GM18519 (cell line): ENCODE measurements around the gene SLC30A9.

ENCODE experiments used
- ATAC-seq: cut with Tn5 transposase; IDR thresholded peaks from one replicate; pipeline ENCODE4 v1.9.1; 2021; ENCODE audit warnings: mild to moderate bottlenecking, moderate library complexity; ENCODE audit not compliant: unreplicated experiment, low FRiP score

SLC30A9 gene

GRCh38 chr4:41998019-41998418, 7.7 kb downstream of the SLC30A9 start:
- ATAC-seq: no peak

GRCh38 chr4:41999321-41999720, 9.0 kb downstream of the SLC30A9 start:
- ATAC-seq: no peak

- no peak for ATAC-seq
These were observed 17.9 kb downstream of the SLC30A9 start for GRCh38 chr4:42008011-42008786.

GRCh38 chr4:42015438-42015837, 25.1 kb downstream of the SLC30A9 start:
- no peak for ATAC-seq

- no peak for ATAC-seq
These were observed 28.1 kb downstream of the SLC30A9 start for GRCh38 chr4:42018451-42018850.

GRCh38 chr4:42048394-42048793, 58.1 kb downstream of the SLC30A9 start:
- ATAC-seq: no peak

GRCh38 chr4:42050516-42051249, 60.4 kb downstream of the SLC30A9 start:
- ATAC-seq: no peak

- no peak for ATAC-seq
These were observed 76.1 kb downstream of the SLC30A9 start for GRCh38 chr4:42066402-42066801.

- no peak for ATAC-seq
These were observed 76.9 kb downstream of the SLC30A9 start for GRCh38 chr4:42067264-42067663.

GRCh38 chr4:42070463-42070862, 80.1 kb downstream of the SLC30A9 start:
- no peak for ATAC-seq

GRCh38 chr4:42074294-42074693, 84.0 kb downstream of the SLC30A9 start:
- ATAC-seq: no peak

GRCh38 chr4:42078184-42078801, 88.0 kb downstream of the SLC30A9 start:
- peak; percentile 88 for ATAC-seq

GRCh38 chr4:42080306-42080705, 90.0 kb downstream of the SLC30A9 start:
- no peak for ATAC-seq

- no peak for ATAC-seq
These were observed 93.5 kb downstream of the SLC30A9 start for GRCh38 chr4:42083816-42084215.

GRCh38 chr4:42088386-42088785, 98.1 kb downstream of the SLC30A9 start:
- ATAC-seq: no peak

GRCh38 chr4:42101446-42101975, 111.2 kb downstream of the SLC30A9 start:
- no peak for ATAC-seq

GRCh38 chr4:42104521-42104920, 114.2 kb downstream of the SLC30A9 start:
- no peak for ATAC-seq

GRCh38 chr4:42112846-42113245, 122.5 kb downstream of the SLC30A9 start:
- ATAC-seq: no peak

- ATAC-seq: no peak
These were observed 129.6 kb downstream of the SLC30A9 start for GRCh38 chr4:42119886-42120285.

GRCh38 chr4:42122237-42122636, 131.9 kb downstream of the SLC30A9 start:
- no peak for ATAC-seq

GRCh38 chr4:42123071-42123644, 132.8 kb downstream of the SLC30A9 start:
- no peak for ATAC-seq
